ENCODE data around the gene KRT6A.
"Not testable (repeated sequence)": the region's sequence is repeated elsewhere in the genome, so short reads cannot be mapped to it uniquely, and the experiment has no call there.

The KRT6A gene

DNA sequence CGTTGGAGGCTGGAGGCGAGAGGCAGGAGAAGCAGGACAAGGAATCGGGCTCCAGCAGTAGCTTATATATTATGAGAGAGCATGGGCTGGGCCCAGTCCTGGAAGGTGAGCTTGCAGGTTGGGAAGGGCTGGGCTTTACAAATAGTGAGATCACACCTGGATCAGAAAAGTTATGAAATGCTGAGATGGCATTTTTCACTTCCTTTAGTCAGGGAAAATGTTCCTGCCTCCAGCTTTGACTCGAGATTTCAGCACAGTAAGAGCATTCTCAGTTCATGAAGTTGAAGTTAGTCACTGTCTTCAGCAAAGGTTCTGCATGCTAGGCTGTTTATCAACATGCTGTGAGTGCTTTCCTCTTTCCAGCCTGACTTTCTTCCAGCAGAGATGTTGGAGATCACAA lies 19.3 kb downstream of the KRT6A start, which contains the start of gene KRT6C:
TSS of gene KRT6C (minus strand) at position 38 of the 400 bp plus-strand sequence. CDS start 68 bp downstream, outside the sequence.
- Mint-ChIP-seq H3K4me3 (no peak within 1 kb of the TSS), H3K27me3 (no peaks in the 10 kb centered on the region), H3K4me1 (no peaks in the 10 kb centered on the region), H3K9me3 (peaks cover 5% of the 10 kb centered on the region), H3K27ac (no peak within 1 kb of the TSS), H3K36me3 (no peaks in the 10 kb centered on the region)
- no peak for ATAC-seq

- H3K27ac Mint-ChIP-seq = no peak overlapping the region
- H3K36me3 Mint-ChIP-seq = no peaks in the 10 kb centered on the region
- no peaks in the 10 kb centered on the region for H3K4me1 Mint-ChIP-seq
- no peaks in the 10 kb centered on the region for H3K9me3 Mint-ChIP-seq
- H3K27me3 Mint-ChIP-seq = no peaks in the 10 kb centered on the region
- no peak for ATAC-seq
- H3K4me3 Mint-ChIP-seq = no peak overlapping the region
Observed at GRCh38 chr12:52469853-52470252, 23.2 kb downstream of the KRT6A start.

- H3K27me3 Mint-ChIP-seq = peaks cover under 1% of the 10 kb centered on the region
Observed at GRCh38 chr12:52464897-52465296, 28.2 kb downstream of the KRT6A start.

GRCh38 chr12:52461693-52462092 lies 31.4 kb downstream of the KRT6A start:
- H3K27ac Mint-ChIP-seq = no peak overlapping the region
- no peaks in the 10 kb centered on the region for H3K4me1 Mint-ChIP-seq
- H3K4me3 Mint-ChIP-seq = no peak overlapping the region
- ATAC-seq = no peak
- no peaks in the 10 kb centered on the region for H3K9me3 Mint-ChIP-seq
- H3K36me3 Mint-ChIP-seq = no peaks in the 10 kb centered on the region
- peaks cover 29% of the 10 kb centered on the region for H3K27me3 Mint-ChIP-seq

More at GRCh38 chr12:52464897-52465296, 28.2 kb downstream of the KRT6A start:
- Mint-ChIP-seq H3K4me3 (no peak overlapping the region), H3K9me3 (no peaks in the 10 kb centered on the region), H3K4me1 (no peaks in the 10 kb centered on the region), H3K36me3 (no peaks in the 10 kb centered on the region), H3K27ac (no peak overlapping the region)
- ATAC-seq = no peak

DNA sequence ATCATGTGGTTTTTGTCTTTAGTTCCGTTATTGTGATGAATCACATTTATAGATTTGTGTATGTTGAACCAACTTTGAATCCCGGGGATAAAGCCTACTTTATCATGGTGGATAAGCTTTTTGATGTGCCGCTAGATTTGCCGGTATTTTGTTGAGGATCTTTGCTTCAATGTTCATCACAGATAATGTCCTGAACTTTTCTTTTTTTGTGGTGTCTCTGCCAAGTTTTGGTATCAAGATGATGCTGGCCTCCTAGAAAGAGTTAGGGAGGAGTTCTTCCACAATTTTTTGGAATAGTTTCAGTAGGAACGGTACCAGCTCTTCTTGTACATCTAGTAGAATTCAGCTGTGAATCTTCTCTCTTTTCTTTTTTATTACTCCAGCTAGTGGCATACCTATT lies 34.2 kb downstream of the KRT6A start:
- Mint-ChIP-seq H3K4me3 (no peak overlapping the region), H3K36me3 (no peaks in the 10 kb centered on the region), H3K27me3 (peaks cover 46% of the 10 kb centered on the region), H3K27ac (no peak overlapping the region), H3K9me3 (no peaks in the 10 kb centered on the region), H3K4me1 (no peaks in the 10 kb centered on the region)
- ATAC-seq = no peak

GRCh38 chr12:52455821-52456220 lies 37.2 kb downstream of the KRT6A start:
- no peaks in the 10 kb centered on the region for H3K4me1 Mint-ChIP-seq
- no peak for ATAC-seq
- no peaks in the 10 kb centered on the region for H3K9me3 Mint-ChIP-seq
- no peak overlapping the region for H3K4me3 Mint-ChIP-seq
- peaks cover 51% of the 10 kb centered on the region for H3K27me3 Mint-ChIP-seq
- no peaks in the 10 kb centered on the region for H3K36me3 Mint-ChIP-seq
- H3K27ac Mint-ChIP-seq = no peak overlapping the region

DNA sequence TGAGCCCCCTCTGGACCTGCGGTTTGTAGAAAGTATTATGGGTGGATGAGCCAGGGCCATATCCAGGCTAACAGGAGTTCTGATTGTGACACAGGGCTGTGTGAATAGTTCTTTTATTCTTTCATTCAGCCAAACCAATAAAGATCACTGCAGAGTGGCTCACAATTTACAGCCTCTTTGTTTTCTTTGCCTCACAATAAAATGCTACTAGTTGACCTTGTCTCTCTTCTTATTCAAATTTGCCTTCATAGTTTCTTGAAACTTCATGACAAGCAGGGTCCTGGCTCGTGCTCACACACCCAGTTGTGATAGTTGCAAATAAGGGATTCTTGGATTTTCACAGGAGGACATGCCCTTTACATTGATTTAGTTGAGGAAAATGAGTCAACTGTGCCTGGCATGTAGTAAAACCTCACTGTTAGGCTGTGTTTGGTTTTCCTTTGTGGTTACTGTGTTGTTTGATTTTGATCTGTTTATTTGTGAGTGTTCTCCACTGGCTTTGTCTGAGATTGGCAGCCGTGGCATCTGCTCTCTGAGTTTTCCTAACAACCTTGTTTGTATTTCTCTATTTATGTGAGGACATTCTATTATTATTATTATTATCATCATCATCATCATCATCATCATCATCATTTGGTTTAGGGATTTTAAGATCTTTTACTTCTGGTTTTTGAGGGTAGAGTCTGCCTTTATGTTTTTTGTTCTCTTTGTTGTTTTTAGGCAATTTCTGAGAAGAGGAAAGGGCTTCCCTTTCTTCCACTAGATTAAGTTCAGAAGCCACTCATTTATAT lies 38.5 kb downstream of the KRT6A start:
- Mint-ChIP-seq H3K9me3 (no peaks in the 10 kb centered on the region), H3K27me3 (peaks cover 55% of the 10 kb centered on the region), H3K4me3 (no peak overlapping the region), H3K27ac (no peak overlapping the region), H3K36me3 (no peaks in the 10 kb centered on the region), H3K4me1 (no peaks in the 10 kb centered on the region)
- no peak for ATAC-seq

GRCh38 chr12:52452101-52452500 lies 41.0 kb downstream of the KRT6A start, which contains the start of gene KRT6B:
KRT6B (minus strand) TSS chr12:52452146; CDS start chr12:52452078, 68 bp downstream.
- Mint-ChIP-seq H3K27me3 (peaks cover 32% of the 10 kb centered on the region), H3K27ac (no peak within 1 kb of the TSS)

DNA sequence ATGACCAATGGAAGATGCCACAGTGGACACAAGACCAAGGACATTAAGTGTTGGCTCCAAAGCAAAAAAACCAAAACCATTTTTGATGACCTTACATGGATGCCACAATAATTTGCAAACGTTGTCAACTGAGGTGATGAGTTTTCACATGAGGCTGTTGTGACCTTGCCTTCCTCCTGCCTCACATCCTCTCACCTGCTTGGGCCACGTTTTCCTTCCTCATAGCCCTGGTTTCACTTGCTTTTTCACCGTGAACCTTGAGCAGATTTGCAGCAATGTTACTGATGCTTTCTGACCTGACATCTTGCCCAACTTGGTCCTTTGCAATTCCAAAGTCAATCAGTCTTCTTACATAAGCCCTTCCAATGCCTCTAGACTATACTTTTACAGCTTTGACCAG lies 44.8 kb downstream of the KRT6A start:
- peaks cover 24% of the 10 kb centered on the region for H3K27me3 Mint-ChIP-seq
- no peak overlapping the region for H3K4me3 Mint-ChIP-seq
- H3K4me1 Mint-ChIP-seq = peaks cover 9% of the 10 kb centered on the region
- no peaks in the 10 kb centered on the region for H3K36me3 Mint-ChIP-seq
- no peak overlapping the region for H3K27ac Mint-ChIP-seq
- no peaks in the 10 kb centered on the region for H3K9me3 Mint-ChIP-seq
- no peak for ATAC-seq

More at GRCh38 chr12:52452101-52452500, 41.0 kb downstream of the KRT6A start, which contains the start of gene KRT6B:
- no peak within 1 kb of the TSS for H3K4me3 Mint-ChIP-seq
- peaks cover 9% of the 10 kb centered on the region for H3K4me1 Mint-ChIP-seq
- H3K36me3 Mint-ChIP-seq = no peaks in the 10 kb centered on the region
- no peaks in the 10 kb centered on the region for H3K9me3 Mint-ChIP-seq
- no peak for ATAC-seq

- not testable (repeated sequence) for H3K27ac Mint-ChIP-seq, H3K4me1 Mint-ChIP-seq, H3K4me3 Mint-ChIP-seq, H3K36me3 Mint-ChIP-seq, H3K9me3 Mint-ChIP-seq, ATAC-seq
- peaks cover 31% of the 10 kb centered on the region for H3K27me3 Mint-ChIP-seq
Observed at GRCh38 chr12:52447196-52447595, 45.9 kb downstream of the KRT6A start.

DNA sequence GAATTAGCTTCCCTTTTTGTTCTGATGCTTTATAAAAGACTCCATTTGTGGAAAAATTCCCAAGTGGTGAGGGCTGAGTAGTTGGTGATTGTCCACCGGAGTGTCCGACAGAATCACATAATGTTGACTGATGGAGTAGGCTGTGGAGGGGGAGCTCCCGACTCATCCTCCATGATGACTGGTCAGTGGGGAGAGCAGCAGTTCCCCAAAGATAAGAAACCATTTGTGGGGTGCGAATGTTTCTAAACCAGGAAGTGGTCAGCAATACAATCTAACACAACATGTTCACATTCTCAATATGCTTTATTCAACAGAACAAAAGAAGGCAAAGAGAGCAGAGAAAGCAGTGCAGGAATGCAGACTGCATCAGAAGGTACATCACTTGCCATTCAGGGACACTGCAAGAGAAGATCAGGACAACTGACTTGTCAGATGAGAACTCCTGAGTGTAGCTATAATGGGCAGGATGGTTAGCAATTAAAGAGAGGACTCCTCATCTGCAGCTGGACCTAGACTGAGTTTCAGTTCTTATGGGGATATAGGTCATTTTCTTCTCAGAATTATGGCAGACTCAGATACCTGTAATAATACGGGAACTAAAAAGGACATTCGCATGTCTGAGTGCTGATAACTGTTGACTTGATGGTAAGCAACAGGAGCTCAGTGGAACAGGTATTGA lies 46.6 kb downstream of the KRT6A start:
- no peak for ATAC-seq
- Mint-ChIP-seq H3K36me3 (no peaks in the 10 kb centered on the region), H3K9me3 (no peaks in the 10 kb centered on the region), H3K4me3 (no peak overlapping the region), H3K27me3 (peaks cover 37% of the 10 kb centered on the region), H3K27ac (no peak overlapping the region), H3K4me1 (peaks cover 9% of the 10 kb centered on the region)

GRCh38 chr12:52445876-52446275 lies 47.2 kb downstream of the KRT6A start:
- no peak overlapping the region for H3K4me3 Mint-ChIP-seq
- H3K27ac Mint-ChIP-seq = no peak overlapping the region
- peaks cover 42% of the 10 kb centered on the region for H3K27me3 Mint-ChIP-seq
- ATAC-seq = no peak
- H3K9me3 Mint-ChIP-seq = no peaks in the 10 kb centered on the region
- peaks cover 9% of the 10 kb centered on the region for H3K4me1 Mint-ChIP-seq
- no peaks in the 10 kb centered on the region for H3K36me3 Mint-ChIP-seq

DNA sequence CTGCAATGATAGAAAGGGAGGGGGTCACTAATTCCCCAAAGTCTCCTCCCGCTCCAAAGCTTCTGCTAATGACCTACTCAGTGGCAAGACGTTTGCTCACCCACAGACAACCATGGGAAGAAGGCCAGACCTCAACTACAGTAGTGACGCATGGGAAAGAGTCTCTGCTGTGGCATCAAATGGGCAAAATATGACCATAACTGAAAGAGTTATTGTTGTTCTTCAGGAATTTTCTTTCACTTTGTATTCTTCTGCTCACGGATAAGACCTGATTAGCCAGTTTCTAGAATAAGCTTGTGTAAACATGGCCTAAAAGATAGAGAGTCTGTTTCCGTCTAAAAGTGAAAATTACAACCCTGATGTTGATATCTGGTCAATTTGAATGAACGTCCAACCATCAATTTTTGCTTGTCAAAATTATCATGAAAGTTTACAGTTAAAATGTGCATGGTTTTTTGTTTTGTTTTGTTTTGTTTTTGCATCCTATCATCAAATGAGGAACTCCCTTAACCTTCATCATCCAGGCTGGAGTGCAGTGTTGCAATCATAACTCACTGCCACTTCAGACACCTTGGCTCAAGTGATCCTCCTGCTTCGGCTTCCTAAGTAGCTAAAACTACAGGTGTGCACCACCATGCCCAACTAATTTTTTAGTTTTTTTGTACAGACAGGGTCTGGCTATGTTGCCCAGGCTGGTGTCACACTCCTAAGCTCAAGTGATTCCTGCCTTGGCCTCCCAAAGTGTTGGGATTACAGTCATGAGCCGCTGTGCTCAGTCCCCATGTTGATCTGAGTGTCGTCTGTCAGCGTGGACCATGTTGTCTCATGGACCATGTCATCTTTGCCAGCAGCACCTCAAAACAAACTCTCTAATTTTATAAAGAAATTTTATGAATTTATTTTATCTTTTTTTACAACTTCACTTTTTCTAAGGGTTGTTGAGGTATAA lies 48.1 kb downstream of the KRT6A start:
- H3K4me1 Mint-ChIP-seq = peaks cover 9% of the 10 kb centered on the region
- H3K9me3 Mint-ChIP-seq = no peaks in the 10 kb centered on the region
- H3K36me3 Mint-ChIP-seq = no peaks in the 10 kb centered on the region
- no peak overlapping the region for H3K4me3 Mint-ChIP-seq
- no peak for ATAC-seq
- peaks cover 43% of the 10 kb centered on the region for H3K27me3 Mint-ChIP-seq
- no peak overlapping the region for H3K27ac Mint-ChIP-seq

GRCh38 chr12:52443966-52444365 lies 49.1 kb downstream of the KRT6A start:
- Mint-ChIP-seq H3K9me3 (no peaks in the 10 kb centered on the region), H3K27me3 (peaks cover 50% of the 10 kb centered on the region), H3K36me3 (no peaks in the 10 kb centered on the region), H3K4me3 (no peak overlapping the region), H3K27ac (no peak overlapping the region), H3K4me1 (peaks cover 9% of the 10 kb centered on the region)
- ATAC-seq = no peak

DNA sequence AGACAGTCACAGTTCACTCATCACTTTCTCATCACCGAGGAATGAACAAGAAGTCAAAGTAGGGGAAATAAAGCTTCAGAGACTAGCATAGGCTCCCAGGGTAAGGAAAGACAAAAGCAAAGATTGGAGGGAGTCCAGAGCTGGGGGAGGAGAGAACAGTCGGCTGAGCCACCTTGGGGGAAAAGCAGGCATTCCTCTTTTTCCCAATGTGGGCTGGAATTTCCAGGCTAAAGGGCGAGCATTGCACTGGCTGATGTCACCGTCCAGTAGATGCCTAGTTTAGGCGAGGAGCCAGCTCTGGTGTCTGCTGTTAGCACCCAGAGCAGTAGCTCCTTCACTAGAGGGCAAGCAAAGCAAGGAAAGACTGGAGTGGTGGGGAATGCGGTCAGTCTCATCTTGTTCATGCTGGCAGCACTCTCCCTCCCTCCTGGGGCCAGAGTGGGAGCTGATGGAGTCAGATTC lies 50.4 kb downstream of the KRT6A start:
- H3K36me3 Mint-ChIP-seq = no peaks in the 10 kb centered on the region
- no peak for ATAC-seq

More for the DNA sequence above, 50.4 kb downstream of the KRT6A start:
- no peaks in the 10 kb centered on the region for H3K4me1 Mint-ChIP-seq
- H3K4me3 Mint-ChIP-seq = no peak overlapping the region
- peaks cover 50% of the 10 kb centered on the region for H3K27me3 Mint-ChIP-seq
- no peaks in the 10 kb centered on the region for H3K9me3 Mint-ChIP-seq
- H3K27ac Mint-ChIP-seq = no peak overlapping the region
